Smooth muscle cell of the brain vasculature (primary cell): ENCODE data around the gene PCDHA10.

Experiments
- DNase-seq: peaks from one replicate; pipeline ENCODE4 v3.0.0-alpha.2; 2012; ENCODE audit warnings: low read depth, low spot score

The PCDHA10 gene

GRCh38 chr5:140883927-140884697 is 28.4 kb downstream of the PCDHA10 start:
- DNase-seq = no peak

- no peak for DNase-seq
These were observed 60.6 kb downstream of the PCDHA10 start for GRCh38 chr5:140916325-140916724.
